ENCODE data around the gene SESN2.

The SESN2 gene

DNA sequence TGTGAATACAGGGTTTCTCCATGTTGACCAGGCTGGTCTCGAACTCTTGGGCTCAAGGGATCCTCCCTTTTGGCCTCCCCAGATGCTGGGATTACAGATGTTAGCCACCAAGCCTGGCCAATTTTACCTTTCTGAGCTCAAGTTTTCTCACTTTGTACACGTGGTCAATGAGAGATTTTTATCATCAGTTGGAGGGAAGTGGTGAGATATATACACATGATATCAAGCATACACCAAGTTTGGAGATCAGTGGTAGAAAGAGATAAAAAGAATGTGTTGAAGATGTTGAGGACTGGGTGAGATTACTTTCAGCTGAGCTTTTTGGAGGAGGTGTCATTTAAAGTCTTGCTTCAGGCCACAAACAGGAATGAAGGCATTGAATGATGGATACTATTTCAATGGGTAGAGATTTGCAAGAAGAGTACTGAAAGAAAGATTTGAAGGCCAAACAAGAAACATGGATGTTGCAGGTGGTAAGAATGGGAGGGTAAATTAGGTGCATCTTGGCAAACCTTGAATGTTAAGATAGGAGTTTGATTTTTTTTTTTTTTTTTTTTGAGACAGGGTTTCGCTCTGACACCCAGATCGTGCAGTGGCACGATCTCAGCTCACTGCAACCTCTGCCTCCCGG lies 3.0 kb upstream of the SESN2 start:
- DNase-seq = no peak

GRCh38 chr1:28257736-28258135 lies 1.6 kb upstream of the SESN2 start:
- DNase-seq = no peak

GRCh38 chr1:28258628-28259251 lies 578 bp upstream of the SESN2 start:
- no peak for DNase-seq

- DNase-seq = peak in 1 of 2 experiments; percentile 27
Measured at GRCh38 chr1:28259934-28260802, 850 bp downstream of the SESN2 start.

GRCh38 chr1:28260803-28261174 lies 1.5 kb downstream of the SESN2 start:
- no peak for DNase-seq

DNA sequence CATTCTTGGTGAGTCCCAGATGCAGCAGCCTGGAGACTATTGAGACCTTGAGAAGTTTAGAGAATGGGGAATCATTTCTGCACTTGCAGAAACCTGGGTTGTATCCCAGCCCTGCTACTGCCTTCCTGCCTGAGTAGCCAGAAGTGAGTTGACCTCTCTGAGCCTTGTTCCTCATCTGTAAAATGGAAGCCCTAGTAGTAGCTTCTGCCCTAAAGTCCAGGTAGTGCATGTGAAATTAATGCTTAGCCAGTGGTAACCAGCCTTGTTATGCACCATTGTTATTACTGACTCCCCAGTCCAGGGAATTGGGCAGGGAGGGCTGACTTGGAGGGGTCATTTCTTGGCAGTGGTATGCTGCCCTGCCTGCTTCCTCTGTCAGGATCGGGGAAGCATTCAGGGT lies 5.6 kb downstream of the SESN2 start:
- DNase-seq = no peak

GRCh38 chr1:28265577-28265976 lies 6.3 kb downstream of the SESN2 start:
- no peak for DNase-seq

GRCh38 chr1:28266920-28267322 lies 7.6 kb downstream of the SESN2 start:
- DNase-seq = no peak

DNA sequence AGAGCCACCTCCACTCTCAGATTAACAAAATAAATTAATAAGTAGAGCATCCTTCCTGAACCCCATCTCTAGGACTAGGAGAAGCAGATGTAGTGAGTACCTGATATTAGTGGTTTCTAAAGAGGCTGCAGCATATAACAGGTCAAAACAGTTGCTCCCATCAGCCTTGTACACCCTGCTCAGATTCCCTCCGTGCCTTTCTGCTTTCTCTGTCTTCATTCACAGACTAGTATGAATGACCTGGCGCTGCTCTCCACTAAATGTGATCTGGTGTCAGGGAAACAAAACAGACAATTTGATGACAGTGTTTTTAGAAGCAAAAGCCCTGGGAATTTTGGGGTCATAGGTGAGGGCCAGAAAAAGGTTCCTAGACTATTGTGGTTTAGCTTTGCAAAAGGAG lies 8.3 kb downstream of the SESN2 start:
- DNase-seq = no peak

GRCh38 chr1:28269529-28269928 lies 10.2 kb downstream of the SESN2 start:
- DNase-seq = no peak

GRCh38 chr1:28272215-28272852 lies 13.0 kb downstream of the SESN2 start:
- no peak for DNase-seq

GRCh38 chr1:28273216-28273860 lies 14.0 kb downstream of the SESN2 start:
- no peak for DNase-seq

DNA sequence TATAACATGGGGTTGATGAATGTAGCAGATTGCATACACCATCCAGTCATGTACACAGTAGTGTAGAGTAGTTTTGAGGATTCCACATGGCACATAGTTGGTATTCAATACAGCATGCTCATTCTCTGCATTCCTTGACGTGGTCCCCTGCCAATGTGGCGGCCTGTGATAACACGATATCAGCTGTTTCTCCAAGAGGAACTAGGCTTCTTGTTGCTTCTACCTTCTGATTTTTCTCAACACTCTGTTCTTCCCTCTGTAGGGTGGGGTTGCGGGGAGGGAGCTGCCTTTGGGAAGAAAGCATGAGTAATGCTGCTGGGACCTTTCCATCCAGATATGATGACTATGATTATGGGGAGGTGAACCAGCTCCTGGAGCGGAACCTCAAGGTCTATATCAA lies 19.4 kb downstream of the SESN2 start:
- DNase-seq = no peak

GRCh38 chr1:28279721-28280120 lies 20.4 kb downstream of the SESN2 start:
- no peak for DNase-seq

- no peak for DNase-seq
Measured at GRCh38 chr1:28280501-28280900, 21.2 kb downstream of the SESN2 start.

DNA sequence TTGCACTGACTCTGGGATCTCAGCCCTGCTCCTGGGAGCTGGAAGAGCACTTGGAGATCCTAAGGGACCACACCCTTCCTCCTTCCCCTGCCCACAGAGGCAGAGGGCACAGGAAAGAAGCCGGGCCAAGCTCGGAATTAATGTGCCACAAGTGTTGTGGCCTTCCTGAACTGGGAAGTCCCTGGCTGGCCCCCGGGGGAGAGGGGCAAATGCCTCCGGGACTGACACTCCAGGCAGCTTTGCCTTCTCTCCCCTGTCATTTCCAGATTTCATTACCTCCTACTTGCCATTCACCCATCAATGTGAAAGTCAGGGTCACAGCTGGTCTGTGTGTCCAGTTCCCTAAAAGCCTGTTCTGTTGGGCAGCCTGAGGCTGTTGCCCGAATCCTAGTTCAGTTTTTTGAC lies 21.7 kb downstream of the SESN2 start:
- DNase-seq = no peak

DNA sequence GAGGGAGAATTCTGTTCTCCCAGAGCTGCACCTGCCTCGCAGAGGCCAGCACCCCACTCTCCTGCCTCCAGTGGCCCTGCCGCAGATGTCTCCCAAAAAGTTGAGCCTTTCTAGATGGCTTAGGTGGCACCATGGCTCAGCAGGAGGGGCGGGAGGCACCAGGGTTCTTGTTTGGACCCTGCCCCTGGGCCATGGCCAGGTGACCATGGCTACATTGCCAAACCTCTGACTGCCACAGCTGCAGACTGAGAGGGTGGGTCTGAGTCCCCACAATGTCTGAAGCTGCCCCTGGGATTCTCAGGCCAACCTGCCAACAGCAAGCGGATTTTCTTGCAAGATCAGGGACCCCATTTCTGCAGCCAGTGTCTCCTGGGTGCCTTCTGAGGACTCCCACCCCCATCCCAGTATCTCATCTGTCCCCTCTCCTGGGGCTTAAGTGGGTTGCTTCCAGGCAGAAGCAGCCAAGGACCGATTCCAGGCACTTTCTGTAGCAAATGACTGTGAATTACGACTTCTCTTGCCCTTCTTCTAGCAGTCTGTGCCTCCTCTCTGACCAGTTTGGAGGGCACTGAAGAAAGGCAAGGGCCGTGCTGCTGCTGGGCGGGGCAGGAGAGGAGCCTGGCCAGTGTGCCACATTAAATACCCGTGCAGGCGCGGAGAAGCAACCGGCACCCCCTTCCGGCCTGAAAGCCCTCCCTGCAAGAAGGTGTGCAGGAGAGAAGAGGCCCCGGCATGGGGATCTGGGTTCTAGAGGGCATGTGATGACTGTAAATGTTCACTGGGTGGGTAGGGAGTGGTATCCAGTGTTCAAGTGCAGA lies 22.5 kb downstream of the SESN2 start:
- DNase-seq = no peak

GRCh38 chr1:28282426-28283407 lies 23.4 kb downstream of the SESN2 start:
- no peak for DNase-seq

- no peak for DNase-seq
Measured at GRCh38 chr1:28286111-28286510, 26.8 kb downstream of the SESN2 start.

GRCh38 chr1:28288487-28288886 lies 29.2 kb downstream of the SESN2 start:
- DNase-seq = no peak

- no peak for DNase-seq
Measured at GRCh38 chr1:28290851-28291250, 31.5 kb downstream of the SESN2 start.
